ENCODE measurements around the gene CORO6. TPM values are rescaled to one million over a fixed set of nuclear protein-coding genes. Genes with fewer than 3 reads are reported as not detected.

The CORO6 gene
- total RNA-seq, 2 experiments from 2014 or later: 2.8 to 3.3 TPM

GRCh38 chr17:29608986-29609385, 13.7 kb downstream of the CORO6 start:
- ChIA-PET POLR2A (interaction anchor here (0.8 kb wide), 1 partner anchor 8 kb away, joined by 3 read pairs; no protein-coding TSS in a partner anchor), CTCF (interaction anchor here (4.2 kb wide), 1 partner anchor 8 kb away, joined by 20 read pairs; no protein-coding TSS in a partner anchor)
- no peaks in the 10 kb centered on the region for H3K36me3 ChIP-seq (ENCODE audit: insufficient read depth, low read length)
- Mint-ChIP-seq H3K4me3 (no peak overlapping the region), H3K9me3 (no peaks in the 10 kb centered on the region), H3K36me3 (ENCODE audit: low read depth) (no peaks in the 10 kb centered on the region), H3K27me3 (no peaks in the 10 kb centered on the region), H3K27ac (no peak overlapping the region), H3K4me1 (ENCODE audit: low read depth) (peaks cover 4% of the 10 kb centered on the region)
- H3K4me1 ChIP-seq (ENCODE audit: insufficient read depth, low read length): peaks cover 13% of the 10 kb centered on the region
- DNase-seq (no peak), ATAC-seq (ENCODE audit: poor library complexity) (no peak)
- intact Hi-C loops (cut with DNase I, micrococcal nuclease): no loop called here
- TF ChIP-seq CTCF (IDR thresholded peaks at IDR 0.05): no peak
- no peaks in the 10 kb centered on the region for H3K9me3 ChIP-seq (ENCODE audit: control insufficient read depth in 1 of 2, insufficient read depth in 1 of 2, low read length in 2 of 2)
- H3K27ac ChIP-seq (ENCODE audit: low read depth in 1 of 2, low read length in 2 of 2): no peak overlapping the region
- H3K4me3 ChIP-seq (ENCODE audit: low read length): no peak overlapping the region
- H3K27me3 ChIP-seq (ENCODE audit: control insufficient read depth in 1 of 2, insufficient read depth in 2 of 2, low read length in 2 of 2): no peaks in the 10 kb centered on the region

GRCh38 chr17:29607557-29608195, 15.0 kb downstream of the CORO6 start:
- H3K36me3 Mint-ChIP-seq (ENCODE audit: low read depth): no peaks in the 10 kb centered on the region
- H3K4me1 ChIP-seq (ENCODE audit: insufficient read depth, low read length): no peaks in the 10 kb centered on the region
- intact Hi-C loops (cut with DNase I, micrococcal nuclease): no loop called here
- no peaks in the 10 kb centered on the region for H3K36me3 ChIP-seq (ENCODE audit: insufficient read depth, low read length)
- no peak for TF ChIP-seq CTCF (IDR thresholded peaks at IDR 0.05)
- no peak overlapping the region for H3K4me3 ChIP-seq (ENCODE audit: low read length)
- no peaks in the 10 kb centered on the region for H3K9me3 Mint-ChIP-seq
- H3K4me3 Mint-ChIP-seq: no peak overlapping the region
- POLR2A ChIA-PET: interaction anchor here (1.0 to 1.3 kb wide), 2 partner anchors 10 to 13 kb away, joined by 3 read pairs; no protein-coding TSS in a partner anchor
- CTCF ChIA-PET: interaction anchor here (4.2 kb wide), 1 partner anchor 10 kb away, joined by 20 read pairs; no protein-coding TSS in a partner anchor
- ATAC-seq (ENCODE audit: poor library complexity) (no peak), DNase-seq (no peak)
- H3K27ac Mint-ChIP-seq: no peak overlapping the region
- no peaks in the 10 kb centered on the region for H3K27me3 ChIP-seq (ENCODE audit: control insufficient read depth in 1 of 2, insufficient read depth in 2 of 2, low read length in 2 of 2)
- H3K27ac ChIP-seq (ENCODE audit: low read depth in 1 of 2, low read length in 2 of 2): no peak overlapping the region
- H3K4me1 Mint-ChIP-seq (ENCODE audit: low read depth): no peaks in the 10 kb centered on the region
- H3K27me3 Mint-ChIP-seq: no peaks in the 10 kb centered on the region
- no peaks in the 10 kb centered on the region for H3K9me3 ChIP-seq (ENCODE audit: control insufficient read depth in 1 of 2, insufficient read depth in 1 of 2, low read length in 2 of 2)

- H3K27me3 ChIP-seq (ENCODE audit: control insufficient read depth in 1 of 2, insufficient read depth in 2 of 2, low read length in 2 of 2): no peaks in the 10 kb centered on the region
- H3K27ac ChIP-seq (ENCODE audit: low read depth in 1 of 2, low read length in 2 of 2): no peak overlapping the region
- H3K4me3 Mint-ChIP-seq: no peak overlapping the region
- H3K4me3 ChIP-seq (ENCODE audit: low read length): no peak overlapping the region
- H3K36me3 ChIP-seq (ENCODE audit: insufficient read depth, low read length): no peaks in the 10 kb centered on the region
- intact Hi-C loops (cut with DNase I, micrococcal nuclease): no loop called here
- no peaks in the 10 kb centered on the region for H3K36me3 Mint-ChIP-seq (ENCODE audit: low read depth)
- no peaks in the 10 kb centered on the region for H3K4me1 ChIP-seq (ENCODE audit: insufficient read depth, low read length)
- no peaks in the 10 kb centered on the region for H3K9me3 Mint-ChIP-seq
- TF ChIP-seq CTCF (IDR thresholded peaks at IDR 0.05): no peak
- no peaks in the 10 kb centered on the region for H3K4me1 Mint-ChIP-seq (ENCODE audit: low read depth)
- ChIA-PET CTCF (interaction anchor here (2.2 to 2.3 kb wide), 2 partner anchors 11 to 15 kb away, joined by 6 to 7 read pairs; partner anchors contain the start of gene ANKRD13B), POLR2A (no interaction called here)
- DNase-seq (no peak), ATAC-seq (ENCODE audit: poor library complexity) (no peak)
- no peaks in the 10 kb centered on the region for H3K27me3 Mint-ChIP-seq
- H3K27ac Mint-ChIP-seq: no peak overlapping the region
- no peaks in the 10 kb centered on the region for H3K9me3 ChIP-seq (ENCODE audit: control insufficient read depth in 1 of 2, insufficient read depth in 1 of 2, low read length in 2 of 2)
Observed at GRCh38 chr17:29603109-29603674, 19.5 kb downstream of the CORO6 start.
